WTC11 (cell line): ENCODE data around the gene DIDO1.

ENCODE experiments used
- CREM ChIP-seq: sonication (generic); formaldehyde crosslinking; IDR thresholded peaks from 2 replicates; pipeline ENCODE4 v1.8.1; 2022; ENCODE audit warnings: mild to moderate bottlenecking, missing genetic modification reagents, moderate library complexity
- FOXJ3 ChIP-seq: sonication (generic); formaldehyde crosslinking; IDR thresholded peaks from 2 replicates; pipeline ENCODE4 v1.9.0; 2021; ENCODE audit warnings: missing genetic modification reagents, mild to moderate bottlenecking, borderline replicate concordance
- TF ChIP-seq, protein P1 (sequence below): fragments of 250-450 bp; sonication (Bioruptor Pico); IDR thresholded peaks from 2 replicates; pipeline ENCODE4 v2.1.2; 2022; ENCODE audit warnings: mild to moderate bottlenecking, moderate library complexity
- TF ChIP-seq, protein P2 (sequence below): fragments of 200-600 bp; IDR thresholded peaks from 2 replicates; pipeline ENCODE4 v1.8.0; 2022; ENCODE audit warnings: antibody characterized with exemption
- TF ChIP-seq, protein P3 (sequence below): sonication (generic); formaldehyde crosslinking; IDR thresholded peaks from 2 replicates; pipeline ENCODE4 v1.8.1; 2022; ENCODE audit warnings: missing genetic modification reagents, borderline replicate concordance

DNA sequence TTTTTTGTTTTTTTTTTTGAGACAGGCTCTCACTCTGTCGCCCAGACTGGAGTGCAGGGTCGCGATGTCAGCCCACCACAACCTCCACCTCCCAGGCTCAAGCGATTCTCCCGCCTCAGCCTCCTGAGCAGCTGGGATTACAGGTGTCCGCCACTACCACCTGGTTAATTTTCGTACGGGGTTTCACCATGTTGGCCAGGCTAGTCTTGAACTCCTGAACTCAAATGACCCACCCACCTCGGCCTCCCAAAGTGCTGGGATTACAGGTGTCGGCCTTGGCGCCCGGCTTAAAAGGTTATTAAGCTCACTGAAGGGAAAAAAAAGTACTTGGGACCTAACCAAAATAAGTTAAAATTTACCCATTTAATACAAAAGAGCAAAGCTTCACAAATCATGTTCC lies 66.6 kb downstream of the DIDO1 start:
- TF ChIP-seq, protein P1, sequence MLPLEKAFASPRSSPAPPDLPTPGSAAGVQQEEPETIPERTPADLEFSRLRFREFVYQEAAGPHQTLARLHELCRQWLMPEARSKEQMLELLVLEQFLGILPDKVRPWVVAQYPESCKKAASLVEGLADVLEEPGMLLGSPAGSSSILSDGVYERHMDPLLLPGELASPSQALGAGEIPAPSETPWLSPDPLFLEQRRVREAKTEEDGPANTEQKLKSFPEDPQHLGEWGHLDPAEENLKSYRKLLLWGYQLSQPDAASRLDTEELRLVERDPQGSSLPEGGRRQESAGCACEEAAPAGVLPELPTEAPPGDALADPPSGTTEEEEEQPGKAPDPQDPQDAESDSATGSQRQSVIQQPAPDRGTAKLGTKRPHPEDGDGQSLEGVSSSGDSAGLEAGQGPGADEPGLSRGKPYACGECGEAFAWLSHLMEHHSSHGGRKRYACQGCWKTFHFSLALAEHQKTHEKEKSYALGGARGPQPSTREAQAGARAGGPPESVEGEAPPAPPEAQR (CRISPR knock-in tag), result no peak
- TF ChIP-seq, protein P2, sequence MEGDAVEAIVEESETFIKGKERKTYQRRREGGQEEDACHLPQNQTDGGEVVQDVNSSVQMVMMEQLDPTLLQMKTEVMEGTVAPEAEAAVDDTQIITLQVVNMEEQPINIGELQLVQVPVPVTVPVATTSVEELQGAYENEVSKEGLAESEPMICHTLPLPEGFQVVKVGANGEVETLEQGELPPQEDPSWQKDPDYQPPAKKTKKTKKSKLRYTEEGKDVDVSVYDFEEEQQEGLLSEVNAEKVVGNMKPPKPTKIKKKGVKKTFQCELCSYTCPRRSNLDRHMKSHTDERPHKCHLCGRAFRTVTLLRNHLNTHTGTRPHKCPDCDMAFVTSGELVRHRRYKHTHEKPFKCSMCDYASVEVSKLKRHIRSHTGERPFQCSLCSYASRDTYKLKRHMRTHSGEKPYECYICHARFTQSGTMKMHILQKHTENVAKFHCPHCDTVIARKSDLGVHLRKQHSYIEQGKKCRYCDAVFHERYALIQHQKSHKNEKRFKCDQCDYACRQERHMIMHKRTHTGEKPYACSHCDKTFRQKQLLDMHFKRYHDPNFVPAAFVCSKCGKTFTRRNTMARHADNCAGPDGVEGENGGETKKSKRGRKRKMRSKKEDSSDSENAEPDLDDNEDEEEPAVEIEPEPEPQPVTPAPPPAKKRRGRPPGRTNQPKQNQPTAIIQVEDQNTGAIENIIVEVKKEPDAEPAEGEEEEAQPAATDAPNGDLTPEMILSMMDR, result no peak
- TF ChIP-seq, protein P3, sequence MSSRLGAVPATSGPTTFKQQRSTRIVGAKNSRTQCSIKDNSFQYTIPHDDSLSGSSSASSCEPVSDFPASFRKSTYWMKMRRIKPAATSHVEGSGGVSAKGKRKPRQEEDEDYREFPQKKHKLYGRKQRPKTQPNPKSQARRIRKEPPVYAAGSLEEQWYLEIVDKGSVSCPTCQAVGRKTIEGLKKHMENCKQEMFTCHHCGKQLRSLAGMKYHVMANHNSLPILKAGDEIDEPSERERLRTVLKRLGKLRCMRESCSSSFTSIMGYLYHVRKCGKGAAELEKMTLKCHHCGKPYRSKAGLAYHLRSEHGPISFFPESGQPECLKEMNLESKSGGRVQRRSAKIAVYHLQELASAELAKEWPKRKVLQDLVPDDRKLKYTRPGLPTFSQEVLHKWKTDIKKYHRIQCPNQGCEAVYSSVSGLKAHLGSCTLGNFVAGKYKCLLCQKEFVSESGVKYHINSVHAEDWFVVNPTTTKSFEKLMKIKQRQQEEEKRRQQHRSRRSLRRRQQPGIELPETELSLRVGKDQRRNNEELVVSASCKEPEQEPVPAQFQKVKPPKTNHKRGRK (CRISPR knock-in tag), result no peak
- TF ChIP-seq CREM (CRISPR knock-in tag) (no peak), FOXJ3 (CRISPR knock-in tag) (no peak)
